Right lobe of liver (tissue), 6 donors: ENCODE measurements around the gene MACROH2A1. TPM values are rescaled to one million over a fixed set of nuclear protein-coding genes. Genes with fewer than 3 reads are reported as not detected.

Experiments used
- ATAC-seq, 4 donors: fragments of 200-7000 bp; cut with Tn5 transposase; one replicate each; pipeline ENCODE4 v1.9.1; 2020; ENCODE audit warnings: mild to moderate bottlenecking in 4 of 4, moderate library complexity in 4 of 4
- DNase-seq, 3 donors: peaks; one replicate each; pipeline ENCODE4 v3.0.0-alpha.2; 2020
- H3K27ac ChIP-seq, 3 donors: fragments of 200-600 bp; one replicate each; pipeline ENCODE4 v1.8.0; 2022
- H3K27me3 ChIP-seq, 2 donors: fragments of 200-600 bp; one replicate each; pipeline ENCODE4 v1.8.0; 2022
- H3K36me3 ChIP-seq, 4 donors: fragments of 200-600 bp; sonication (generic) in 1 of 4; one replicate each; pipeline versions ENCODE4 v1.5.1 to v1.8.0; 2017 to 2022; ENCODE audit warnings: control low read depth in 1 of 4
- H3K4me1 ChIP-seq, 4 donors: fragments of 200-600 bp; sonication (generic) in 1 of 4; one replicate each; pipeline versions ENCODE4 v1.5.1 to v1.8.0; 2017 to 2022; ENCODE audit warnings: control low read depth in 1 of 4
- H3K4me3 ChIP-seq, 3 donors: fragments of 200-600 bp; one replicate each; pipeline ENCODE4 v1.8.0; 2022
- H3K9me3 ChIP-seq, 4 donors: fragments of 200-600 bp; sonication (generic) in 1 of 4; one replicate each; pipeline versions ENCODE4 v1.5.1 to v1.8.0; 2017 to 2022; ENCODE audit warnings: control low read depth in 1 of 4
- POLR2A ChIP-seq: fragments of 450-650 bp; IDR thresholded peaks from one replicate; pipeline ENCODE4 v1.6.1; 2017; ENCODE audit warnings: antibody characterized with exemption, mild to moderate bottlenecking
- WGBS: methylation state at CpG from one replicate; pipeline ENCODE4 v1.1.6; 2018; ENCODE audit warnings: low coverage, low lambda C conversion rate; ENCODE audit not compliant: insufficient coverage; ENCODE audit errors: missing lambda C conversion rate; 5-methylcytosine and 5-hydroxymethylcytosine counted together
- intact Hi-C, 2 donors: fragments of 100-400 bp; cut with DNase I; formaldehyde crosslinking; loops; one replicate each; pipeline versions ENCODE4 v1.11.2 to v1.14.1; 2022
- total RNA-seq, 6 experiments: library from RNA; depleted of rRNA in 2 of 6; stranded (reverse); fragments of >200 nt in 2 of 6; fragmentation: NEBNext Ultra II Directional in 3 of 6; extraction: Animal tissue kit (Norgen Biotek cat#: 25700) in 3 of 6; gene quantifications; one replicate each; pipeline versions ENCODE4 v1.1.0 to v1.2.4, GENCODE V29; 2016 to 2023
- TF ChIP-seq, protein P1 (sequence below), 4 donors: fragments of 200-600 bp in 3 of 4; fragments of 450-650 bp in 1 of 4; IDR thresholded peaks; one replicate each; pipeline versions ENCODE4 v1.5.1 to v1.8.0; 2016 to 2022; ENCODE audit warnings: antibody characterized with exemption in 4 of 4, mild to moderate bottlenecking in 2 of 4
- donor health status: DM: no; HTN: yes; CAD: no.
- donor health status: DM: no; HTN: no; CAD: no.
- donor health status: DM: no; HTN: no; CAD: no.
- donor health status: DM: no; HTN: yes; CAD: no.
- donor health status: DM: no; HTN: yes; CAD: no.

Gene MACROH2A1
- total RNA-seq, 6 experiments from 2014 or later: 40.0 to 113 (median 51.6) TPM

DNA sequence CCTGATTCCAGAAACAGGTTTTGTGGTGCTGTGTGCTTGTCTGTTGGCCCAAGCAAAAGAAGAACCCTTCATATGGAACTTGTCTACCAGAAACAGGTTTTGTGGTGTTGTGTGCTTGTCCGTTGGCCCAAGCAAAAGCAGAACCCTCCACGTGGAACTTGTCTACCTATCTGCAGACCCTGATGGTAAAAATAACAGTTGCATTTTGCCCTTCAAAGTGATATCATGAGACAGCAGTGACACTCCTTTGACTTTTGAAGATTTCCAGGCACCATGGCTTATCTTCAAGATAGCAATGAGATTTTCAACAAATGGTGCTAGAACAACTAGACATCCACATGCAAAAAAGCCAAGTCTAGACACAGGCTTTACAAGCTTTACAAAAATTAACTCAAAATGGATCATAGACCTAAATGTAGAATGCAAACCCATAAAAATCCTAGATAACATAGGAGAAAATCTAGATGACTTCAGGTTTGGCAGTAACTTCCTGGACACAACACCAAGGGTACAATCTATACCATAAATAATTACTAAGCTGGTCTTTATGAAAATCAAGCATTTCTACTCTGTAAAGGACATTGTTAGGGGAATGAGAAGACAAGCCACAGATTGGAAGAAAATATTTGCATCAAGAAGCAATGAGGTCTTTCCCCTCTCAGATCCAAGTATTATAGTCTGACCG, 16.8 kb downstream of the MACROH2A1 start:
- no peak for ATAC-seq
- Histone ChIP-seq H3K27ac (no peak overlapping the region), H3K4me1 (no peaks in the 10 kb centered on the region), H3K36me3 (peaks cover 0 to 29% (median 9%) of the 10 kb centered on the region in 4 donors), H3K9me3 (no peaks in the 10 kb centered on the region), H3K27me3 (no peaks in the 10 kb centered on the region), H3K4me3 (no peak overlapping the region)
- DNase-seq: no peak
- 69% methylated on average over 2 of the region's 3 CpGs for whole genome bisulfite sequencing
- intact Hi-C loops: no loop called here
- no peak for TF ChIP-seq POLR2A
- TF ChIP-seq, protein P1, sequence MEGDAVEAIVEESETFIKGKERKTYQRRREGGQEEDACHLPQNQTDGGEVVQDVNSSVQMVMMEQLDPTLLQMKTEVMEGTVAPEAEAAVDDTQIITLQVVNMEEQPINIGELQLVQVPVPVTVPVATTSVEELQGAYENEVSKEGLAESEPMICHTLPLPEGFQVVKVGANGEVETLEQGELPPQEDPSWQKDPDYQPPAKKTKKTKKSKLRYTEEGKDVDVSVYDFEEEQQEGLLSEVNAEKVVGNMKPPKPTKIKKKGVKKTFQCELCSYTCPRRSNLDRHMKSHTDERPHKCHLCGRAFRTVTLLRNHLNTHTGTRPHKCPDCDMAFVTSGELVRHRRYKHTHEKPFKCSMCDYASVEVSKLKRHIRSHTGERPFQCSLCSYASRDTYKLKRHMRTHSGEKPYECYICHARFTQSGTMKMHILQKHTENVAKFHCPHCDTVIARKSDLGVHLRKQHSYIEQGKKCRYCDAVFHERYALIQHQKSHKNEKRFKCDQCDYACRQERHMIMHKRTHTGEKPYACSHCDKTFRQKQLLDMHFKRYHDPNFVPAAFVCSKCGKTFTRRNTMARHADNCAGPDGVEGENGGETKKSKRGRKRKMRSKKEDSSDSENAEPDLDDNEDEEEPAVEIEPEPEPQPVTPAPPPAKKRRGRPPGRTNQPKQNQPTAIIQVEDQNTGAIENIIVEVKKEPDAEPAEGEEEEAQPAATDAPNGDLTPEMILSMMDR (IDR thresholded peaks at IDR 0.05): no peak

DNA sequence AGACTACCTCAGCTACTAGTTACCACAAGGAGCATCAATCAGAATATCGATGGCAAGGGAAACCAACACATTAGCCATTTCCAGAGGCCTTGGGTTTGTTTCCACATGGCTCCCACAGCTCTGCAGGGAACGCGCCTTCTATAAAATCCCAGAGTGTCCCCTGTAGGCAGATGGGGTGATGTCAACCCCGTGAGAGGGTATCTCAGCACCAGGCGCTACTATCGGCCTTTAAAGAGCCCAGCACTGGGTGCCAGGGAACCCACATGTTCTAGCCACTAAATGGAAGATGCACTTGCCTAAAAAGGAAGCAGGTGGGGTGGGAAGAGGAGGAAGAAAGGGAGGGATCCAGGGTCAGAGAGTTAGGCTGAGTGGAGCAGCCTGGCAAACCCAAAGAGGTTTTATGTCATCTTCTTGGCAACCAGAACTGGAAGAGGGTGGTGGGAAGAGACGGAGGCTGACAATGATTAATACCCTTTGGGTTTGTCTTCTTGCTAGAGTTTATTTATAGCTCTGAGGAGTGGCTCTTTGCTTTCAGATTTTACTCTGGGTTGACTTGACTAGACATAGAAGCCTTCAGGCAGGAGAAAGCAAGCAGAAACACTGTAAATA, 19.9 kb downstream of the MACROH2A1 start:
- TF ChIP-seq POLR2A: no peak
- TF ChIP-seq, protein P1 (IDR thresholded peaks at IDR 0.05): no peak
- peaks cover 0 to 20% (median 7%) of the 10 kb centered on the region in 4 donors for H3K36me3 ChIP-seq
- no peak for ATAC-seq
- H3K4me3 ChIP-seq: no peak overlapping the region
- no peak for DNase-seq
- intact Hi-C loops: no loop called here
- WGBS: 80% methylated on average over 3 of the region's 7 CpGs
- no peaks in the 10 kb centered on the region for H3K4me1 ChIP-seq
- no peaks in the 10 kb centered on the region for H3K9me3 ChIP-seq
- no peak overlapping the region for H3K27ac ChIP-seq
- H3K27me3 ChIP-seq: no peaks in the 10 kb centered on the region

DNA sequence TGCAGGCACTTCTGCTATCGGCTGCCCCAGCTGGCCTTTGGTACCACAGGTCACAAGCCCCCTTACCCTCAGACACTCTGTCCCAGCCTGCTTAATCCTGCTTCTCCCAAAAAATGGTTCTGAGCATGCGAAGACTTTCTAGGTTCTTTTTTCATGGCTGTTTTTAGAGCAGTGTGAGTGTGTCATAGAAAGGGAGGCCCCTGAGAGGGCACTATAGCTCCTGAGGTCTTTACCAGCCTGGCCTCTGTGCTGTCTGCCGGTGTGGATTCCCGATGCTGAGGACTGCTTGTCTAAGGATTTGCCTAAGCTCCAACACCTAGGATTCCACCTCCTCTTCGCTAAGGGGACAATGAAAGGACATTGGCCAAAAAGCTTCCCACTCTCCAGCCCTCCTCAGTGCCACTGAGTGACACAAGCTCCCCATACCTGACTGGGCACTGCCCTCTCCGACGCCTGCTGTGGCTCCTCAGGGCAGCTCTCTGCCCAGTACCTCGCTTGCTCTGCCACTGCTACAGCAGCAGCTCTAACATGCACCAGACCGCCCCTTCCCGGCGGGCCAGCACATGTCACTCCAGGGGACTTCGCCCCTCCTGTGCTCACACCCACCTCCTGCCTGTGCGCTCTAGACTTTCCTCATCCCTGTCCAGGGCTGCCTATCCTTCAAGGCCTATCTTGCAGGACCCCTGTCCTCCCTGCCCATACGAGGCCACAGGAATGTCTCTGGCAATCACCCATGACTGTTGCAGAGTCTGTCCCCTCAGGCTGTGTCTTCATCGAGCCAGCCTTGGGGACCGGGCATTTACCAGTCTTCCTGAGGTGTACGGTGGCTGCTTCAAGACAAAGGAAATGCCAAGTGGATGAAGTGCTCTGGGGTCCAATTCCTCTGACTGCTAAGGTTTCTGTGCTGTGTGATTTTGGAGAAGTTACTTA, 21.0 kb downstream of the MACROH2A1 start:
- no peaks in the 10 kb centered on the region for H3K27me3 ChIP-seq
- TF ChIP-seq, protein P1 (IDR thresholded peaks at IDR 0.05): no peak
- no peak for TF ChIP-seq POLR2A
- peaks cover 0 to 18% (median 3%) of the 10 kb centered on the region in 4 donors for H3K36me3 ChIP-seq
- H3K9me3 ChIP-seq: no peaks in the 10 kb centered on the region
- 73% methylated on average over 13 of the region's 17 CpGs for WGBS
- no peak overlapping the region for H3K27ac ChIP-seq
- intact Hi-C loops: no loop called here
- H3K4me3 ChIP-seq: no peak overlapping the region
- H3K4me1 ChIP-seq: no peaks in the 10 kb centered on the region
- peak in 1 of 4 donors; percentile 35 for ATAC-seq
- DNase-seq: no peak

DNA sequence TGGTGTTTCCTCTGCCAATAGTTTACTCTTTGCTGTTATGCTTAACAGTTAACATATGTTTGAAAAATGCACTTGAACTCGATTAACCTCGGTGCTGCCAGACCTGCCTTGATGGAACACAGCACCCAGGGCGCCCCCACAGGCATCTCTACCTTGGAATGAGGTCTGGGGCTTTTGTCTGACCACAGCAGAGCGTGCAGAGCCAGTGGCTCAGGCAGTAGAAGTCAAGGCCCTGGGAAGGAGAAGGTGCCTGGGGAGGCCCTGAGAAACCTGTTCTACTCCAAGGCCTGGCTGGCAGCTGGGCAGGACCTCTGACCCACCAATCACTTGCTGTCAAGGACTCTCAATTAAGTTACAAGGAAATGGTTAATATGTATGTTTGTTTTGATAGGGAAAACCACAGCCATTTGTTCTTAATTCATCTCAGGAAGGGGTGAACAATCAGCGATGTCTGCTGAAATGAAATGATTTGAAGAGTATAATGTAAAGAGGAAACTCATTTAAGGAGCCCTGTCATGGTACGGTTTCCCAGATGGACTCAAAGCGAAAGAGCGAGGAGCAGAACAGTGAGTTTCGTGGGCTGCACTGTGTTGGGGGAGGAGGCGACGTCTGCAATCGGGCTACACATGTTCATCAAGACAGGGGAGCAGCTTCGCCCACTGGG, 21.9 kb downstream of the MACROH2A1 start:
- H3K27ac ChIP-seq: no peak overlapping the region

More for the DNA sequence above, 21.9 kb downstream of the MACROH2A1 start:
- TF ChIP-seq, protein P1 (IDR thresholded peaks at IDR 0.05): no peak
- no peak for TF ChIP-seq POLR2A
- H3K9me3 ChIP-seq: no peaks in the 10 kb centered on the region
- H3K4me3 ChIP-seq: no peak overlapping the region
- WGBS: 58% methylated on average over 11 of the region's 13 CpGs
- H3K4me1 ChIP-seq: no peaks in the 10 kb centered on the region
- peaks cover 0 to 18% (median 2%) of the 10 kb centered on the region in 4 donors for H3K36me3 ChIP-seq
- ATAC-seq (peak in 3 of 4 donors; percentile 34 to 40 (median 35)), DNase-seq (no peak)
- no peaks in the 10 kb centered on the region for H3K27me3 ChIP-seq
- intact Hi-C loops: no loop called here
